Astrocyte of the spinal cord (primary cell): ENCODE data around the gene SEC24D.
A peak's percentile ranks its signal among the peaks of the same experiment; 100 is the strongest.

Experiments used
- DNase-seq: peaks from one replicate; pipeline ENCODE4 v3.0.0; 2011; ENCODE audit warnings: low read depth, low spot score
- H3K4me3 ChIP-seq: 2 replicates; pipeline ENCODE4 v1.5.1; 2011; ENCODE audit warnings: low read depth, mild to moderate bottlenecking, low read length, moderate library complexity
- CTCF ChIP-seq: IDR thresholded peaks from 2 replicates; pipeline ENCODE4 v1.5.1; 2012; ENCODE audit warnings: low read depth, mild to moderate bottlenecking, low read length, inconsistent platforms
- in situ Hi-C: cut with HindIII; loops from 2 replicates; pipeline ENCODE4 v1.10.0; 2017; ENCODE audit warnings: low sequenced_read_pairs

The SEC24D gene

GRCh38 chr4:118742050-118742449 lies 93.9 kb downstream of the SEC24D start:
- H3K4me3 ChIP-seq, result no peak overlapping the region
- no peak for DNase-seq
- TF ChIP-seq CTCF, result no peak
- in situ Hi-C loops, result no loop called here

- TF ChIP-seq CTCF, result no peak
- no peak for DNase-seq
- H3K4me3 ChIP-seq, result no peak overlapping the region
- in situ Hi-C loops, result no loop called here
Measured at GRCh38 chr4:118741301-118741855, 94.5 kb downstream of the SEC24D start.

- H3K4me3 ChIP-seq, result no peak overlapping the region
- no peak for DNase-seq
- in situ Hi-C loops, result no loop called here
- TF ChIP-seq CTCF, result peak; percentile 11
Measured at GRCh38 chr4:118740869-118741268, 95.1 kb downstream of the SEC24D start.

GRCh38 chr4:118739022-118739713 lies 96.8 kb downstream of the SEC24D start:
- in situ Hi-C loops, result no loop called here
- no peak overlapping the region for H3K4me3 ChIP-seq
- TF ChIP-seq CTCF, result no peak
- no peak for DNase-seq

DNA sequence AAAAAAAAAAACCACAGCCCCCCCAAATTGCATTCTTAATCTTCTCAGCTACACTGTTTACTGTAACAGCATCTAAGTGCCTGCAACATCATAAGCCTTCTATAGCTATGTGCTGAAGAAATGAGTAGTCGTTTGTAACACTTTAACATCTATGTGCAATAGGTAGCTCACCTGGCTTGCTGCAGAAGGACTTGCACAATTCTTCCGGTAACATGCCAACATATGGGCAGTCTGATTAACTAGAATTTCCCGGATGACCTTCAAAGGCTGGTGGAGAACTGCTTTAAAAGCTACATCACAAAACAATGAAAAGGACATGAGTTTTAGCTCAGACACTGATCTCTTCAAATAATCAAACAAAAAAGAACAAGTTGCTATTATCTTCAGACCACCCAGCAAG lies 97.8 kb downstream of the SEC24D start:
- in situ Hi-C loops, result no loop called here
- DNase-seq, result no peak
- no peak overlapping the region for H3K4me3 ChIP-seq
- no peak for TF ChIP-seq CTCF

- in situ Hi-C loops, result no loop called here
- no peak for DNase-seq
- TF ChIP-seq CTCF, result no peak
- no peak overlapping the region for H3K4me3 ChIP-seq
Measured at GRCh38 chr4:118736900-118737299, 99.0 kb downstream of the SEC24D start.
